Melanocyte of skin (primary cell): ENCODE data around the gene LSS. TPM values are rescaled to one million over a fixed set of nuclear protein-coding genes. Genes with fewer than 3 reads are reported as not detected.

ENCODE experiments used
- total RNA-seq, 2 donors: library from RNA; depleted of rRNA; stranded (reverse); fragments of >200 nt; gene quantifications; 2 replicates each; pipeline ENCODE4 v1.2.3, GENCODE V29; 2012

Gene LSS
- 100 to 1,000 TPM in 1 of 2 donors, 10 to 100 TPM in 1; 86.9 to 307 TPM for total RNA-seq

DNA sequence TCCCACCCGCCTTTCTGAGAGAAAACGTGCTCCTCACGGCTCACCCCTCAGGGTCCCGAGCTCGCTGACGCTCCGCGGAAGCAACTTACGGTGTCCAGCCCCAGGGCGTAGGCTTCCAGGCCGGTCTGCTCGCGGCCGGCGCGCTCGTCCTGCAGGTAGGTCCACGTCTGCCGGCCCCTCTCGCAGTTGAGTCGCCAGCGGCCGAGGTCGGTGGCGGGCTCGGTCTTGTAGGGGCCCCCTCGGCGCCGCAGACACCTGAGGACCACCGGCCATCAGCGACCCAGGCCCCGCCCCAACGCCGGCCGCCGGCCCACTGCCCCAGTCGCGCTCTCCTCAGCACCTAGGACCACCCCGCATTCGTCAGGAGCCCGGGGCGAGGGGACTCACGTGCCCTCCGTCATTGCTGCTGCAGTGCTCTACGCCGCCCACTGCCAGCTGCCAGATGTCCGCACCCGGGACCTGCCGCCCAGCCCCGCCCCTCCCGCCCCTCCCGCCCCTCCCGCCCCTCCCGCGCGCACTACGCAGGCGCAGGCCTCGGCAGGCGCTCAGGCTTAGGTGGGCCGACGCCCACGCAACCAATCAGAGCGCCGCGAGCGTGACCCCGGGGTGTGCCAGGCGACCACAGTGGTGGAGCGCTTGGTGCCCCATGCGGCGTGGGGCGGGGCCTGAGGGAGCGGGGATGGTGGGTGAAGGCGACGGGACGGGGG is at the start of gene LSS:
Gene LSS, minus strand, starts transcription at position 430 of the 707 bp plus-strand sequence. Its CDS starts 29 bp downstream, at position 401.

DNA sequence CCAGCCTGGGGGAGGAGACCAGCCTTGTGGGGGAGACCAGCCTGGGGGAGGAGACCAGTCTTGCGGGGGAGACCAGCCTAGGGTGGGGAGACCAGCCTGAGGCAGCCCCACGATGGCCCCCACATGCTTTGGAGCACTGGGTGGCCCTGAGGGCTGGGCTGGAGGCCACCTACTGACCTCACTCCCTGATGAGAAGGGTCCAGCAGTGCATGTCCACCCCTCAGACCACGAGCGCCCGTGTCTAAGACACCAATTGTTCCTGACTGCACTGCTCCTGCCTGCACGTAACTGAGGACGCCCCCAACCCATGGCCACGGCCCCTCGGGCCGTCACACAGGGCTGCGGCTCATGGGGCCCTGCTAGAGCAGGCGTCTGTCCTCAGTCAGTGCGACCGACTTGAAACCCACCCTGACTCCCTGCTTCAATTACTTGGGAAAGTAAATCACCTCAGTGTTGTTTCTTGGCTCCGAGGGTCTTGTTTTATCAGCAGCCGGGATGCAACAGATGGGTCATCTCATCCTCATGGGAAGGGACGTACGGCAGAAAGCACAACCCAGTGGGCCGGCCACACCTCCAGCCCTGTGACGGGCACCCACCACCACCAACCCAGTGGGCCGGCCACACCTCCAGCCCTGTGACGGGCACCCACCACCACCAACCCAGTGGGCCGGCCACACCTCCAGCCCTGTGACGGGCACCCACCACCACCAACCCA is 44.5 kb downstream of the LSS start, which contains the start of gene SPATC1L:
Gene SPATC1L, minus strand, starts transcription at position 550 of the 715 bp plus-strand sequence. CDS start 1,643 bp downstream, outside the sequence.

DNA sequence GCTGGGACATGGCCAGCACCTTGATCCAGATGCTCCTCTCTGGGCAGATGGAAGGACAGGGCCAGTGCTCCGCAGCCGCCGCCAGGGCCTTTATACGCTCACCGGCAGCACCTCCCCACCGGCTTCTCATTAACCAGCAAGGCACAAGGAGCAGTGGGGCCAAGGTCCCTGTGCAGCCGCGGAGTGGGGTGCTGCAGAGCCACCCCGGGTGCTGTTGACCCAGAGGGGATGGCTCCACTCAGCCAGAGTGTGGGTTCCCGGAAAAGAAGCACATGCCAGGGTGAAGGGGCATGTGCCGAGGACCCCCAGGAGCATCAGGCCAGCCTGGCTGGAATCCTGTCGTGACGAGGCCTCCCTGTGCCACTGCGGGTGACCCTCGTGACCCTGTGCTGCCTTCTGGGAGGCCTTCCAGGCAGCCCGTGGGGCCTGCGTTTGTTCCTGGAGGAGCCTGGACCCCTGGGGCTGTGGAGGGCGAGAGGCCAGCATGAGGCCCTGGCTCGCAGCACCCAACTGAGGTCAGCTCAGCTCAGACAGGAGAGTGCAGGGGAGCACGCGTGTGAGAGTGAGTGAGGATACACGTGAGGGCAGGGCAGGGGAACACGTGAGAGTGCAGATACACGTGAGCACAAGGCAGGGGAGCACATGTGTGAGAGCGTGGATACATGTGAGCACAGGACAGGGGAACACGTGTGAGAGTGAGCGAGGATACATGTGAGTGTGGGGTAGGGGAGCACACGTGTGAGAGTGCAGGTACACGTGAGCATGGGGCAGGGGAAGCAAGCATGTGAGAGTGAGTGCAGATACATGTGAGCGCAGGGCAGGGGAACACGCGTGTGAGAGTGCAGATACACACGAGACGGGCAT is 72.8 kb downstream of the LSS start, which contains the start of gene FTCD:
Gene FTCD, minus strand, starts transcription at position 66 of the 864 bp plus-strand sequence. Its CDS starts 56 bp downstream, at position 10.

Other genes with a start within 250 kb of the LSS start
- 10 to 100 TPM; 26.8 to 34.6 TPM for gene COL6A1, start 247.0 kb downstream of the LSS start, total RNA-seq
- gene COL6A2, start 130.7 kb downstream of the LSS start, total RNA-seq, result 10 to 100 TPM in 1 of 2 donors, 1 to 10 TPM in 1; 5.5 to 11.7 TPM
- gene FTCD, start 73.2 kb downstream of the LSS start, total RNA-seq, result not detected
- 1 to 10 TPM; 3.1 to 6.3 TPM for gene SPATC1L, start 44.3 kb downstream of the LSS start, total RNA-seq
- 10 to 100 TPM; 58.2 to 79.6 TPM for gene MCM3AP, start 56.8 kb upstream of the LSS start, total RNA-seq
- gene YBEY, start 57.6 kb upstream of the LSS start, total RNA-seq, result 10 to 100 TPM in 1 of 2 donors, 1 to 10 TPM in 1; 7.3 to 10.3 TPM
- 1 to 10 TPM; 5.5 to 8.0 TPM for gene C21orf58, start 95.1 kb upstream of the LSS start, total RNA-seq
- 10 to 100 TPM; 15.7 to 16.9 TPM for gene PCNT, start 95.4 kb upstream of the LSS start, total RNA-seq
- 10 to 100 TPM; 23.3 to 23.4 TPM for gene DIP2A, start 230.1 kb upstream of the LSS start, total RNA-seq